HUES48 (cell line): ENCODE measurements around the gene RAD51B.

Experiments used
- H3K27ac ChIP-seq: one replicate; pipeline ENCODE4 v1.7.0; 2013; ENCODE audit warnings: low read depth, low read length, inconsistent platforms
- H3K27me3 ChIP-seq: 2 replicates; pipeline ENCODE4 v1.6.1; 2013; ENCODE audit warnings: mild to moderate bottlenecking, low read length; ENCODE audit not compliant: control insufficient read depth, insufficient read depth
- H3K36me3 ChIP-seq: 2 replicates; pipeline ENCODE4 v1.6.1; 2013; ENCODE audit warnings: low read length; ENCODE audit not compliant: control insufficient read depth, insufficient read depth
- H3K4me1 ChIP-seq: 2 replicates; pipeline ENCODE4 v1.6.1; 2013; ENCODE audit warnings: mild to moderate bottlenecking, low read length; ENCODE audit not compliant: control insufficient read depth, insufficient read depth
- H3K4me3 ChIP-seq: 2 replicates; pipeline ENCODE4 v1.5.1; 2013; ENCODE audit warnings: mild to moderate bottlenecking, low read depth, low read length
- H3K9ac ChIP-seq: 2 replicates; pipeline ENCODE4 v1.6.1; 2013; ENCODE audit warnings: mild to moderate bottlenecking, low read depth, low read length, moderate library complexity
- H3K9me3 ChIP-seq: 2 replicates; pipeline ENCODE4 v1.6.1; 2013; ENCODE audit warnings: low read length; ENCODE audit not compliant: control insufficient read depth, insufficient read depth

RAD51B gene

DNA sequence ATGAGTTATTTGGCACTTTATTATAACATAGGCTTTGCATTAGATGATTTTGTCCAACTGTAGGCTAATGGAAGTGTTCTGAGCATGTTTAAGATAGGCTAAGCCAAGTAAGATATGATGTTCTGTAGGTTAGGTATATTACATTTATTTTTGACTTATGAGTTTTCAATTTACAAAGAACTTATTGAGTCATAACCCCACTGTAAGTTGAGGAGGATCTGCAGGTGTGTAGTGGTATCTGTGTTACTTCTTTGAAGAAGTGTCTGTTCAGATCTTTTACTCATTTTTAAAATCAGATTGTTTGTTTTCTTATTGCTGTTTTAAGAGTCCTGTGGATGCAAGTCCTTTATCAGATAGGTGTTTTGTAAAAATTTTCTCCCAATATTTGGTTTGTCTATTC lies 329.2 kb downstream of the RAD51B start:
- H3K9me3 ChIP-seq = peaks cover 5% of the 10 kb centered on the region; the same call in 1 of the 2 replicates
- H3K36me3 ChIP-seq = no peaks in the 10 kb centered on the region
- no peak overlapping the region for H3K27ac ChIP-seq

GRCh38 chr14:68153275-68153674 lies 333.7 kb downstream of the RAD51B start:
- no peaks in the 10 kb centered on the region for H3K27me3 ChIP-seq
- H3K9ac ChIP-seq = no peak overlapping the region
- H3K9me3 ChIP-seq = peaks cover 5% of the 10 kb centered on the region; the same call in 1 of the 2 replicates
- H3K36me3 ChIP-seq = no peaks in the 10 kb centered on the region
- no peak overlapping the region for H3K27ac ChIP-seq
- H3K4me1 ChIP-seq = no peaks in the 10 kb centered on the region; the same call in 1 of the 2 replicates
- H3K4me3 ChIP-seq = no peak overlapping the region

More for the DNA sequence above, 329.2 kb downstream of the RAD51B start:
- H3K4me3 ChIP-seq = no peak overlapping the region
- no peak overlapping the region for H3K9ac ChIP-seq
- no peaks in the 10 kb centered on the region for H3K27me3 ChIP-seq
- H3K4me1 ChIP-seq = no peaks in the 10 kb centered on the region

DNA sequence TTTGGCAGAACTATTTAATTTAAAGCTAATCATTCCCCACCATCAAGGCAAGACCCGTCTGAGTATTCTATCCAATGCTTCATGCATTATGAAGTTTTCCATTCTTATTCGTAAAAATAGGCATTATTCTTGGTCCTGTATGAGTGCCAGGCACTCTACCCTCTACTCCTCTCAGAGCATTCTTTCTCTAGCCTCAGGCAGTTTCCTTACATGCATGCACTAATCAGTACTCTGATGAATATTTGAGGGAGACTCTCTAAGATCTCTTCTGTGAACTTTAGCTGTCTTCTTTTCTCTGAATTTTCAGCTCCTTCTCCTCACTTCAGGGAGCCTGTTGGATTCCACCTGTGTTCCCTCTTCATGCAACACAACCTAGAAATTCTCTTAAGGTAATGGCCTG lies 334.7 kb downstream of the RAD51B start:
- H3K9me3 ChIP-seq = 0 out of 2 replicates have a peak, but pooled peaks cover 5% of the 10 kb centered on the region
- no peak overlapping the region for H3K27ac ChIP-seq
- no peak overlapping the region for H3K4me3 ChIP-seq
- H3K36me3 ChIP-seq = no peaks in the 10 kb centered on the region
- H3K4me1 ChIP-seq = no peaks in the 10 kb centered on the region; the same call in 1 of the 2 replicates
- no peak overlapping the region for H3K9ac ChIP-seq
- no peaks in the 10 kb centered on the region for H3K27me3 ChIP-seq

- Histone ChIP-seq H3K36me3 (no peaks in the 10 kb centered on the region), H3K27me3 (no peaks in the 10 kb centered on the region), H3K4me1 (peaks cover 17% of the 10 kb centered on the region), H3K4me3 (no peak overlapping the region), H3K9me3 (no peaks in the 10 kb centered on the region), H3K27ac (no peak overlapping the region), H3K9ac (no peak overlapping the region)
These were observed 338.4 kb downstream of the RAD51B start for GRCh38 chr14:68157971-68158371.

- no peak overlapping the region for H3K27ac ChIP-seq
- no peaks in the 10 kb centered on the region for H3K36me3 ChIP-seq
- no peaks in the 10 kb centered on the region for H3K9me3 ChIP-seq
- no peaks in the 10 kb centered on the region for H3K27me3 ChIP-seq
- no peak overlapping the region for H3K9ac ChIP-seq
- H3K4me3 ChIP-seq = no peak overlapping the region
- H3K4me1 ChIP-seq = peaks cover 17% of the 10 kb centered on the region
These were observed 339.1 kb downstream of the RAD51B start for GRCh38 chr14:68158640-68159039.

DNA sequence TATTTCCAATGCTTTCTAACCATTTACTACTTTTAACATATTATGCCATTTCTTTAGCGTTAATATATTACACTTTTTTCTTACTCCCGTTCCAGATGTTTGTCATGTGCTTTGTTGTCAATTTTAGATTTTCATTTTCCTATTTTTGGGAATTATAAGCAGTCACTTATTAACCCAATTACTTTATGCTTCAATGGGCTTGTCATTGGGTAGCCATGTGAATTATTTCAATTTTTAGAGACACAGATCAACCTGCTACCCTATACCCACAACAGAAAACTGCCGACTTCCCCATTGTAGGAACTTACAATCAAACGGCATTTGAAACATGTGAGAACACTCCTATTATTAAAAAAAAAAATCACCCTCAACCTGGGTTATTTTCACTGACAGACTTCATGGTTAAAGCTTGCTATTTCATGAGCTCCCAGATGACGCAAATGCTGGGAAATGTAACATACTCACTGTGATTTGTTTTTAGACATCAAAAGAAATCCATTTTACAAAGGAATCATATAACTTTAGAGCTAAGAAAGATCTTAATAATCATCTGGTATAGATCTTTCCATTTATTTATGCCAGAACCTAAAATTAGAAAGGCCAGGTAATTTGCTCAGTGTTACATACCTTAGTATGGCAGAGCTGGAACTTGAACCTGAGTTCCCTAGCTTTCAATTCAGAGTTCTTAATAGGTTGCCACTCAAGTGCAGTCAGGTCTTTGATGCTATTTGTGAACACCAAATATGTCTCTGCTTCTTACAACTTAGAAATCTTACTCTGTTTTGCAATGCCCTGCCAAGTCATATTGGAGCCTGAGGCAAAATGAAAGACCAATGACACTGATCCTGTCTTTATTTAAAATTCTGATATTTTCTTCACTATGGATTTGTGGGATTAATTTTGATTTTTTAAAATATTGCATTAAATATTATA lies 340.4 kb downstream of the RAD51B start:
- no peak overlapping the region for H3K9ac ChIP-seq
- H3K9me3 ChIP-seq = no peaks in the 10 kb centered on the region
- no peak overlapping the region for H3K27ac ChIP-seq
- no peaks in the 10 kb centered on the region for H3K27me3 ChIP-seq
- H3K4me3 ChIP-seq = no peak overlapping the region
- H3K36me3 ChIP-seq = no peaks in the 10 kb centered on the region
- peaks cover 24% of the 10 kb centered on the region for H3K4me1 ChIP-seq

GRCh38 chr14:68160779-68161546 lies 341.4 kb downstream of the RAD51B start:
- Histone ChIP-seq H3K9ac (no peak overlapping the region), H3K4me3 (no peak overlapping the region), H3K27ac (no peak overlapping the region), H3K36me3 (no peaks in the 10 kb centered on the region), H3K9me3 (no peaks in the 10 kb centered on the region), H3K4me1 (peaks cover 24% of the 10 kb centered on the region), H3K27me3 (no peaks in the 10 kb centered on the region)

GRCh38 chr14:68162887-68163286 lies 343.3 kb downstream of the RAD51B start:
- no peak overlapping the region for H3K9ac ChIP-seq
- H3K27ac ChIP-seq = no peak overlapping the region
- no peaks in the 10 kb centered on the region for H3K9me3 ChIP-seq
- no peak overlapping the region for H3K4me3 ChIP-seq
- H3K36me3 ChIP-seq = no peaks in the 10 kb centered on the region
- peaks cover 24% of the 10 kb centered on the region for H3K4me1 ChIP-seq
- no peaks in the 10 kb centered on the region for H3K27me3 ChIP-seq

DNA sequence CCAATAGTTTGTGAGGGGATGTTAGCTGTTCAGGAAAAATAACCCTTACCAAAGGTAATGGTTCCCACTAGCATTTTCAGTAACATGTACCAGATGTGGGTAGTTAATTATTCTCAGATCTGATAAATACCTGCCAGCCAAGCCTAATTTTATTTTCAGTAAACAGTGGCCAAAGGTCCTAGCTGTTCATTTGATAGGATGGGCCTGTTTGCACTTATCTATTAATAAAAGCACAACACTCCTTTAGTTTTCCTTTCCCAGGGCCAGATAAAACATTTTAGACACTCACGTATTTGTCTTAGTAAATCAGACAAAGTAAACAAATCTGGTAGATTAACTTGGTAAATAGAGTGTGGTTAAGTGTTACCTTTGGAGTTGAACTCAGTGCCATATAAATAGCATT lies 345.1 kb downstream of the RAD51B start:
- Histone ChIP-seq H3K27me3 (no peaks in the 10 kb centered on the region), H3K27ac (peak overlapping the region; percentile 43), H3K4me1 (peaks cover 24% of the 10 kb centered on the region), H3K36me3 (no peaks in the 10 kb centered on the region), H3K9ac (no peak overlapping the region), H3K9me3 (no peaks in the 10 kb centered on the region), H3K4me3 (no peak overlapping the region)

- Histone ChIP-seq H3K9me3 (no peaks in the 10 kb centered on the region), H3K4me3 (no peak overlapping the region), H3K4me1 (peaks cover 21% of the 10 kb centered on the region), H3K27ac (no peak overlapping the region), H3K9ac (no peak overlapping the region), H3K36me3 (no peaks in the 10 kb centered on the region), H3K27me3 (no peaks in the 10 kb centered on the region)
These were observed 345.8 kb downstream of the RAD51B start for GRCh38 chr14:68165274-68165843.
